Sigmoid colon (tissue), 4 donors: ENCODE measurements around the gene KIF20B.

ENCODE experiments used
- POLR2A ChIP-seq, 2 donors: fragments of 450-650 bp; IDR thresholded peaks; one replicate each; pipeline ENCODE4 v1.6.1; 2016; ENCODE audit warnings: antibody characterized with exemption in 2 of 2, mild to moderate bottlenecking in 2 of 2, moderate library complexity in 2 of 2
- POLR2AphosphoS5 ChIP-seq, 4 donors: sonication (generic); formaldehyde crosslinking; IDR thresholded peaks; one replicate each; pipeline ENCODE4 v1.6.1; 2017; ENCODE audit warnings: antibody characterized with exemption in 4 of 4
- TF ChIP-seq, protein P1 (sequence below), 4 experiments: fragments of 450-650 bp in 3 of 4; fragments of 200-600 bp in 1 of 4; IDR thresholded peaks; one replicate each; pipeline ENCODE4 v1.5.1; 2016 to 2019; ENCODE audit warnings: antibody characterized with exemption in 4 of 4, mild to moderate bottlenecking in 3 of 4, moderate library complexity in 2 of 4

DNA sequence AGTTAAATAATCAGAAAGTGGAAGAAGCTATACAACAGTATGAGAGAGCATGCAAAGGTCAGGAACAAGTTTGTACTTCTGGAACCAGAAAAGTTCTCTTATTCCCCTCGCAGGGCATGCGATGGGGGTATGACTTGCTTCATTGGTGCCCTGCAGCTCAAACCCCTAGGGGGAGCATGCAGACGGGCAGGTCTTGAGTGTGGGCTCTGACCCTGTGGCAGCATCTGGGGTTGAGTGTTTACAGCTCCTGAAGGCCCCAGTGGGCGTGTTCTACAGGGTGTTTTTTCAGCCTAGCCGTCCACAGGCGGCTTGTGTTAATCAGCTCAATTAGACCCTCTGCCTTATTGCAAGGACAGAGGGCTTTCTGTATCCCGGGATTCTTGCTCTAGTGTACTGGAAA is 44.5 kb downstream of the KIF20B start:
- TF ChIP-seq, protein P1, sequence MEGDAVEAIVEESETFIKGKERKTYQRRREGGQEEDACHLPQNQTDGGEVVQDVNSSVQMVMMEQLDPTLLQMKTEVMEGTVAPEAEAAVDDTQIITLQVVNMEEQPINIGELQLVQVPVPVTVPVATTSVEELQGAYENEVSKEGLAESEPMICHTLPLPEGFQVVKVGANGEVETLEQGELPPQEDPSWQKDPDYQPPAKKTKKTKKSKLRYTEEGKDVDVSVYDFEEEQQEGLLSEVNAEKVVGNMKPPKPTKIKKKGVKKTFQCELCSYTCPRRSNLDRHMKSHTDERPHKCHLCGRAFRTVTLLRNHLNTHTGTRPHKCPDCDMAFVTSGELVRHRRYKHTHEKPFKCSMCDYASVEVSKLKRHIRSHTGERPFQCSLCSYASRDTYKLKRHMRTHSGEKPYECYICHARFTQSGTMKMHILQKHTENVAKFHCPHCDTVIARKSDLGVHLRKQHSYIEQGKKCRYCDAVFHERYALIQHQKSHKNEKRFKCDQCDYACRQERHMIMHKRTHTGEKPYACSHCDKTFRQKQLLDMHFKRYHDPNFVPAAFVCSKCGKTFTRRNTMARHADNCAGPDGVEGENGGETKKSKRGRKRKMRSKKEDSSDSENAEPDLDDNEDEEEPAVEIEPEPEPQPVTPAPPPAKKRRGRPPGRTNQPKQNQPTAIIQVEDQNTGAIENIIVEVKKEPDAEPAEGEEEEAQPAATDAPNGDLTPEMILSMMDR (IDR thresholded peaks at IDR 0.05), result no peak
- no peak for TF ChIP-seq POLR2AphosphoS5 (IDR thresholded peaks at IDR 0.05)
- no peak for TF ChIP-seq POLR2A (IDR thresholded peaks at IDR 0.05)
